Loucy (cell line): Measurements from ENCODE around the gene RMDN2.
"Not testable (repeated sequence)": the region's sequence is repeated elsewhere in the genome, so short reads cannot be mapped to it uniquely, and the experiment has no call there.

Experiments used
- CTCF ChIP-seq: fragments of 200-600 bp; sonication (generic); conservative IDR thresholded peaks from 2 replicates; pipeline ENCODE4 v1.5.1; 2014; ENCODE audit warnings: mild to moderate bottlenecking, antibody characterized with exemption, low read length
- EZH2phosphoT487 ChIP-seq: fragments of 200-600 bp; IDR thresholded peaks from 2 replicates; pipeline ENCODE4 v1.6.1; 2018; ENCODE audit warnings: antibody characterized with exemption, mild to moderate bottlenecking, moderate library complexity, borderline replicate concordance

- not testable (repeated sequence) for TF ChIP-seq CTCF, EZH2phosphoT487
Observed at GRCh38 chr2:37937568-37937967, 12.5 kb downstream of the RMDN2 start.
